Left lobe of liver (tissue), 2 donors: ENCODE results near the gene CST7. TPM values are rescaled to one million over a fixed set of nuclear protein-coding genes. Genes with fewer than 3 reads are reported as not detected.

Experiments
- ATAC-seq: fragments of 200-7000 bp; cut with Tn5 transposase; one replicate; pipeline ENCODE4 v1.9.1; 2020; ENCODE audit warnings: mild to moderate bottlenecking, moderate library complexity
- DNase-seq: peaks from one replicate; pipeline ENCODE4 v3.0.0-alpha.2; 2020; ENCODE audit warnings: low spot score
- total RNA-seq: library from RNA; stranded (reverse); gene quantifications from one replicate; pipeline ENCODE4 v1.2.1, GENCODE V29; 2021
- donor health status: DM: no; HTN: no; CAD: no; lungs with moderate emphysema.
- donor health status: DM: no; HTN: yes; CAD: no.

CST7 gene
- total RNA-seq, 1 donor from 2014 or later, result 0.38 TPM

- no peak for ATAC-seq
Observed at GRCh38 chr20:24950128-24950835, 1.2 kb downstream of the CST7 start.

GRCh38 chr20:24950836-24951525 lies 1.9 kb downstream of the CST7 start:
- DNase-seq (peak; percentile 46), ATAC-seq (no peak)

More at GRCh38 chr20:24950128-24950835, 1.2 kb downstream of the CST7 start:
- peak; percentile 47 for DNase-seq

GRCh38 chr20:24951536-24952083 lies 2.5 kb downstream of the CST7 start:
- peak; percentile 78 for DNase-seq
- ATAC-seq, result peak; percentile 52

- ATAC-seq, result peak; percentile 79
- peak; percentile 90 for DNase-seq
Observed at GRCh38 chr20:24952376-24953208, 3.5 kb downstream of the CST7 start.

- ATAC-seq (no peak), DNase-seq (no peak)
Observed at GRCh38 chr20:24953209-24953575, 4.1 kb downstream of the CST7 start.

DNA sequence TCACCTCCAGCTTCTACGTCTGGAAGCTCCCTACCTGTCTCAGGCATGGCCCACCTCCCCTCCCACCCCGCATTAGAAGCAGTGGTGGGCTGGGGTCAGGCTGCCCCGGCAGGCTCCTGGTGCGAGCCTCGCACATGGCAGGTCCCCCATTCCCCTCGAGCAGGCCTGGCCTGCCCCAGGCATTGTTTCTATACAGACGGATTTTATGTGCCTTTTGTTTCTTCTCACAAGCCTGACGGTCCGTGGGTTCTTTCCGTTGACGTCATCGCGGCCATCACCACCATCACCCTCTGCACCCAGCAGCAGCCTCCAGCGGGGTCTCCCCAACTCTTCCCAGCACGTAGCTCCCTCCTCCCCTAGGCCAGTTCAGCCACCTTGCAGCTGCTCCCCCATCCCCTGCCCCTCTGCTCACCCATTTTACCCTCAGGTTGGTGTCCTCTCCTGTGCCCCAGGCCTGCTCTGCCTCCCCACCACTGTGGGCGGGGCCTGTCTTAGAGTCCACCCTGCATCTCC lies 4.6 kb downstream of the CST7 start:
- ATAC-seq (no peak), DNase-seq (peak; percentile 48)

GRCh38 chr20:24954151-24954550 lies 5.1 kb downstream of the CST7 start:
- DNase-seq, result no peak
- ATAC-seq, result no peak

- ATAC-seq (no peak), DNase-seq (no peak)
Observed at GRCh38 chr20:24954566-24954965, 5.5 kb downstream of the CST7 start.

DNA sequence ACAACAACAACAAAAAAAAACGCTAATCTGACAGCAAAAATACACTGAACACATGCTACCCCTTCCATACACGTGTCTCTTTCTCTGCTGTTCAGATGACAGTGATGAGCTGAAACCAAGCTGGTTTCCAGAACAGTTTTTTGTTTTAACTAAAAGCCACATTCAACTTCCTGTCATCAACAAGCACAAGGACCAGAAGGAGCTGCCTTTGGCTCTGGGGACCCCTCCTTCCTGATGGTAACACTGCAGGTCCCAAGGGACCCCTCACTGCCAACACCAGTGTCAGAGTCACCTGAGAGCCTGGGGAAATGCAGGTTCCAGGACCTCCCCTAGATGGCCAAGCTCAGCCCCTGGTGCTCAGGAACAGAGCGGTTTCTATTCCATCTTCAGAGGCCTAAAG lies 6.0 kb downstream of the CST7 start:
- DNase-seq, result no peak
- ATAC-seq, result no peak

DNA sequence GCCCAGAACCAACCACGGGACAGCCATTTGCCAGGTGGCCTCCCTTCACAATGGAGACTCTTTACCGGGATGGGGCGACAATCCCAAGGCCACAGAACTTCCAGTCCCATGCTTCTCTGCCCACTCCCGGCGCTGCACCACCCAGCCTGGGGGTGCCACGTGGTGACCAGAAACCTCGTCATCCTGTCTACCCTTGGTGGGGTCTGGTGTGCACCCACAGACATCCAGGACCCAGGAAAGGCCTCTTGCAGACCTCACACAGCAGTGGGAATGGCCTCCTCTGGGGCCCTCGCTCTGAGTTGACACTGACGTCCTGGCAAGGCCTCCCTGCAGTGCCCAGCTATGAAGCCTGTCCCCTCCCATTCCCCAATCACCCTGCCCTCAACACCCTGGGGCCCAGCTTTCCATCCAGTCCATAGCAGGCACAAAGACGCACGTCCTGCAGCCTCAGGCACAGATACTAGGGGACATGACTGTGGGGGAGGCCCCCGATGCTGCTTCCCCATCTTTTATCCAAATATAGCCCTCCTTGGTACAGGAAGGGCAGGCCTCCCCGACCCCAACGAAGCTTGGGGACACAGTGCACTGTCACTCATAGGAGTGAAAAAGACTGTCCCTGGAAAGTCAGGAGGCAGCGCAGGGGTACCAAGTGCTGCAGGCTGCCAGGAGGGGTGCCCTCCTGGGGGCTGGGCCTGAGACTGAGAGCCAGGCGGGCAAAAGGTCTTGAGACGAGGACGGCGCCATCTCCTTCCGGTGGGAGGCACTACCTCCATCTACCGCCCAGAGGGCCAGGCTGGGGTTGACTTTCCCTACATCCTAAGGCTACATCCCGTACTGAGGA lies 7.2 kb downstream of the CST7 start:
- ATAC-seq (no peak), DNase-seq (peak; percentile 36)

- ATAC-seq, result no peak
- peak; percentile 41 for DNase-seq
Observed at GRCh38 chr20:24957326-24958016, 8.4 kb downstream of the CST7 start.

GRCh38 chr20:24958506-24959385 lies 9.7 kb downstream of the CST7 start:
- peak; percentile 39 for DNase-seq

DNA sequence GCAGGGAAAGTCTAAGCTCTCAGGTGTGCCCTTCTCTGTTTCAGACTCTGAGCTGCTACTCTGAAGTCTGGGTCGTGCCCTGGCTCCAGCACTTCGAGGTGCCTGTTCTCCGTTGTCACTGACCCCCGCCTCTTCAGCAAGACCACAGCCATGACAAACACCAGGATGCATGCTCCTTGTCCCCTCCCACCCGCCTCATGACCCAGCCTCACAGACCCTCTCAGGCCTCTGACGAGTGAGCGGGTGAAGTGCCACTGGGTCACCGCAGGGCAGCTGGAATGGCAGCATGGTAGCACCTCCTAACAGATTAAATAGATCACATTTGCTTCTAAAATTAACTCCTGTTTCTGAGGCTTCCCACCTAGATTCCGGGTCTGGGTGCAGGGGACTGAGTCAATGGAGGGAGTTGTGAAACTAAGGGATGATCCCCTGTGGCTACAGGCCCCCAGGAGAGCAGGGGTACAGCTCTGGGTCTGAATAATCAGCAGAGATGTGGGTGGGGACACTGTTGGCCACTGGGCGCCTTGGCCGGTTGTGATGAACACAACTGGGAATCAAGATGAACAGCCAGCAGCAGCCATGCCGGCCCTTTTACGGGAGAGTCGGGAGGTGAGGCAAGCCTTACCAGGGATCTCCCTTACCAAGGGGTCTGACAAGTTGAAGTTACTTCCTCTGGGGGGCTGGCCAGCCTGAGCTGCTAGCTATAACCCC lies 10.7 kb downstream of the CST7 start:
- DNase-seq (peak; percentile 41), ATAC-seq (no peak)

More at GRCh38 chr20:24958506-24959385, 9.7 kb downstream of the CST7 start:
- ATAC-seq, result no peak

GRCh38 chr20:24960302-24960801 lies 11.3 kb downstream of the CST7 start:
- peak; percentile 16 for ATAC-seq
- peak; percentile 42 for DNase-seq

DNA sequence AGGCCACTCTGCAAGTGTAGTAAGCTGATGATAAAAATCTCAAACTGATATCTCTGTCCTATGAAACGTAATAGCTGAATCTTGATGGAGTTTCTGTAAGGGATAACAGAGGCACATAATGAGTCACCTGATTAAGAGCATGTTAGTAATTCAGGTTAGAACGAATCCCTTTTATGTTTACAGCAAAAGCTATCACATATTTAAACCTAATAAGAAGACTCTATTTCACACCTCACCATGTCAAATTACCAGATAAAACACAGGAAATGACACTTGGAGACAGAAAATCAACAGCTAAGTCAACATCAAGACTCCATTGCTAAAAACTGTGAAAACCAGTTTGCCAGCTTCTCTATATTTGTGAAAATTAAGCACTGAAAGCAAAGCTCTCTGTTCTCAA lies 11.8 kb downstream of the CST7 start:
- DNase-seq (no peak), ATAC-seq (no peak)

- DNase-seq (no peak), ATAC-seq (no peak)
Observed at GRCh38 chr20:24961384-24962181, 12.5 kb downstream of the CST7 start.

DNA sequence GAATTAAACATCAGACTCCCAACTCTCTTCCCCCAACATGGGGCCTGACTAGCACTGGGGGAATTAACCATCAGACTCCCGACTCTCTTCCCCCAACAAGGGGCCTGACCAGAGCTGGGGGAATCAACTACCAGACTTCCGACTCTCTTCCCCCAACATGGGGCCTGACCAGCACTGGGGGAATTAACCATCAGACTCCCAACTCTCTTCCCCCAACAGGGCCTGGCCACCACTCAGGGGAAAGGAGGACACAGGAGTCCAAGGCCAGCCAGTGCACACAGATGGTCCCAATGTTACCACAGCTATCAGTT lies 13.1 kb downstream of the CST7 start:
- DNase-seq, result no peak
- no peak for ATAC-seq
